ENCODE results near the gene TTC9. TPM values are rescaled to one million over a fixed set of nuclear protein-coding genes. Genes with fewer than 3 reads are reported as not detected.

The TTC9 gene
- total RNA-seq, 2 experiments from 2014 or later, result 5.5 to 5.7 TPM

DNA sequence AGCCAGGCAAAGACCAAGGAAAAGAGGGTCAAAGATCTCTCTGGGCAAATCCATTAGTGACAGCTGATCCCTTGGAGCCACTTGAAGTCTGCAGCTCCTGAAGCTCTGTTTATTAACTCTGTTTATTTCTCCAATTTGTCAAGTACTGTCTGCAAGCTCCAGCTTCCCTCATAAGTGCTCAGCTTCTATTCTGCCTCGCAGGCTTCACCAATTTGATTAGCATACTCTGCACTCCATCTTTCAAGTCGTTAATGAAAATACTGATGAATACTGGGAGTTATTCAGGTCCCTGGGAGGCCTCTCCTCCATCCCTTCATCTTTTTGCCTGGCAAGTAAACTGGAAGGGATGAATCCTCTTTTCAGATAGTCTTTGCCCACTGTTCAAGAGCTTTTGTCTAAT lies 54.3 kb downstream of the TTC9 start:
- TF ChIP-seq, protein P1, sequence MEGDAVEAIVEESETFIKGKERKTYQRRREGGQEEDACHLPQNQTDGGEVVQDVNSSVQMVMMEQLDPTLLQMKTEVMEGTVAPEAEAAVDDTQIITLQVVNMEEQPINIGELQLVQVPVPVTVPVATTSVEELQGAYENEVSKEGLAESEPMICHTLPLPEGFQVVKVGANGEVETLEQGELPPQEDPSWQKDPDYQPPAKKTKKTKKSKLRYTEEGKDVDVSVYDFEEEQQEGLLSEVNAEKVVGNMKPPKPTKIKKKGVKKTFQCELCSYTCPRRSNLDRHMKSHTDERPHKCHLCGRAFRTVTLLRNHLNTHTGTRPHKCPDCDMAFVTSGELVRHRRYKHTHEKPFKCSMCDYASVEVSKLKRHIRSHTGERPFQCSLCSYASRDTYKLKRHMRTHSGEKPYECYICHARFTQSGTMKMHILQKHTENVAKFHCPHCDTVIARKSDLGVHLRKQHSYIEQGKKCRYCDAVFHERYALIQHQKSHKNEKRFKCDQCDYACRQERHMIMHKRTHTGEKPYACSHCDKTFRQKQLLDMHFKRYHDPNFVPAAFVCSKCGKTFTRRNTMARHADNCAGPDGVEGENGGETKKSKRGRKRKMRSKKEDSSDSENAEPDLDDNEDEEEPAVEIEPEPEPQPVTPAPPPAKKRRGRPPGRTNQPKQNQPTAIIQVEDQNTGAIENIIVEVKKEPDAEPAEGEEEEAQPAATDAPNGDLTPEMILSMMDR (IDR thresholded peaks at IDR 0.05), result no peak
- Mint-ChIP-seq H3K27me3 (no peaks in the 10 kb centered on the region), H3K4me1 (ENCODE audit: low read depth) (no peaks in the 10 kb centered on the region), H3K4me3 (no peak overlapping the region), H3K27ac (no peak overlapping the region), H3K9me3 (no peaks in the 10 kb centered on the region), H3K36me3 (ENCODE audit: low read depth) (no peaks in the 10 kb centered on the region)
- ChIA-PET CTCF (interaction anchor here (1.5 kb wide), 1 partner anchor 18 kb away, joined by 3 read pairs; no protein-coding TSS in a partner anchor), POLR2A (interaction anchor here (1.2 kb wide), 1 partner anchor 13 kb away, joined by 3 read pairs; no protein-coding TSS in a partner anchor)
- ATAC-seq (no peak), DNase-seq (no peak)
- intact Hi-C loops (cut with micrococcal nuclease), result no loop called here

- intact Hi-C loops (cut with micrococcal nuclease), result no loop called here
- H3K27me3 Mint-ChIP-seq, result no peaks in the 10 kb centered on the region
- no peaks in the 10 kb centered on the region for H3K4me1 Mint-ChIP-seq (ENCODE audit: low read depth)
Observed at GRCh38 chr14:70697701-70698100, 56.0 kb downstream of the TTC9 start.

GRCh38 chr14:70698288-70698687 lies 56.6 kb downstream of the TTC9 start:
- Mint-ChIP-seq H3K36me3 (ENCODE audit: low read depth) (no peaks in the 10 kb centered on the region), H3K9me3 (no peaks in the 10 kb centered on the region), H3K27ac (no peak overlapping the region), H3K4me1 (ENCODE audit: low read depth) (no peaks in the 10 kb centered on the region), H3K27me3 (no peaks in the 10 kb centered on the region), H3K4me3 (no peak overlapping the region)
- TF ChIP-seq, protein P1 (IDR thresholded peaks at IDR 0.05), result no peak
- ChIA-PET POLR2A (interaction anchor here (0.9 kb wide), 1 partner anchor 72 kb away, joined by 3 read pairs; no protein-coding TSS in a partner anchor), CTCF (interaction anchor here (1.3 kb wide), 1 partner anchor 75 kb away, joined by 3 read pairs; no protein-coding TSS in a partner anchor)
- ATAC-seq (no peak), DNase-seq (no peak)
- intact Hi-C loops (cut with micrococcal nuclease), result no loop called here

More at GRCh38 chr14:70697701-70698100, 56.0 kb downstream of the TTC9 start:
- Mint-ChIP-seq H3K27ac (no peak overlapping the region), H3K9me3 (no peaks in the 10 kb centered on the region), H3K36me3 (ENCODE audit: low read depth) (no peaks in the 10 kb centered on the region), H3K4me3 (no peak overlapping the region)
- no peak for ATAC-seq
- ChIA-PET CTCF (interaction anchor here (1.3 kb wide), 1 partner anchor 75 kb away, joined by 3 read pairs; no protein-coding TSS in a partner anchor), POLR2A (interaction anchor here (0.9 kb wide), 1 partner anchor 72 kb away, joined by 3 read pairs; no protein-coding TSS in a partner anchor)
- TF ChIP-seq, protein P1 (IDR thresholded peaks at IDR 0.05), result no peak
- DNase-seq, result no peak

DNA sequence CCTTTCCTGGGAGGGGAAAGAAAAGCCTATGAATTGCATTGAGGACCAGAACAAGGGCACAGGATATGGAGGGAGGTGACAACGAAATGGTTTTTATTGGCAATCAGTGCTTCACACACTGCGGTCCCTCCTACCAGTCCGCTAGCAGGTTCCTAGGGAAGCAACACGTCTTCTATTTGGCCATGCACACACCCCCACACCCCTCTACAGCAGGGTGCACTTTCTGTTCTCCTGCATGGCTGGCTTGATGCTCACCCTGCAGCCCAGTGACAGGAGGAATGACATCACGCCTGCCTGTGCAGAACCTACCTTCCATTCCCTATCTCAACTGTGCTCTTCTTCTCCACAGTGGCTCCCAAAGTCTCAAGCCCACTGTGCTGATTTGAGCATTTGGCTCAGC lies 57.9 kb downstream of the TTC9 start:
- TF ChIP-seq, protein P1 (IDR thresholded peaks at IDR 0.05), result no peak
- Mint-ChIP-seq H3K27me3 (no peaks in the 10 kb centered on the region), H3K9me3 (no peaks in the 10 kb centered on the region), H3K4me3 (no peak overlapping the region), H3K4me1 (ENCODE audit: low read depth) (no peaks in the 10 kb centered on the region), H3K36me3 (ENCODE audit: low read depth) (no peaks in the 10 kb centered on the region), H3K27ac (no peak overlapping the region)
- ATAC-seq (no peak), DNase-seq (no peak)
- intact Hi-C loops (cut with micrococcal nuclease), result no loop called here
- ChIA-PET POLR2A (no interaction called here), CTCF (interaction anchor here (1.5 kb wide), 1 partner anchor 14 kb away, joined by 8 read pairs; no protein-coding TSS in a partner anchor)

GRCh38 chr14:70700955-70701585 lies 59.4 kb downstream of the TTC9 start:
- no peak for ATAC-seq
- no peaks in the 10 kb centered on the region for H3K4me1 Mint-ChIP-seq (ENCODE audit: low read depth)
- no peak overlapping the region for H3K4me3 Mint-ChIP-seq
- TF ChIP-seq, protein P1 (IDR thresholded peaks at IDR 0.05), result no peak
- no peaks in the 10 kb centered on the region for H3K36me3 Mint-ChIP-seq (ENCODE audit: low read depth)
- no peaks in the 10 kb centered on the region for H3K9me3 Mint-ChIP-seq
- intact Hi-C loops (cut with micrococcal nuclease), result no loop called here
- DNase-seq, result no peak
- no peaks in the 10 kb centered on the region for H3K27me3 Mint-ChIP-seq
- ChIA-PET POLR2A (no interaction called here), CTCF (interaction anchor here (1.2 to 1.5 kb wide), 2 partner anchors 12 to 78 kb away, joined by 4 to 8 read pairs; no protein-coding TSS in a partner anchor)
- no peak overlapping the region for H3K27ac Mint-ChIP-seq

Data from activated CD8-positive, alpha-beta T cell treated with anti-CD3 and anti-CD28 coated beads for 36 hours (primary cell).